GM12878 (cell line): Measurements from ENCODE around the gene CYP3A7. TPM values are rescaled to one million over a fixed set of nuclear protein-coding genes. Genes with fewer than 3 reads are reported as not detected.

Experiments used
- ATAC-seq: fragments of 200-7000 bp; cut with Tn5 transposase; 3 replicates; pipeline ENCODE4 v1.9.1; 2020; ENCODE audit warnings: mild to moderate bottlenecking, moderate library complexity
- BruUV-seq: library from RNA; stranded (reverse); fragments of 400-500 nt; replicated peaks from 2 replicates; lab custom pipeline; 2021; lab: Mats Ljungman, UMichigan
- CTCF ChIA-PET: fragments of 300-600 bp; sonication (Branson Sonifier 250); formaldehyde crosslinking; extraction: SDS; loops from one replicate; lab custom pipeline; 2021; ENCODE audit warnings: inconsistent platforms; lab: Yijun Ruan, JAX
- POLR2A ChIA-PET: fragments of 350-600 bp; formaldehyde crosslinking; extraction: SDS; loops from one replicate; lab custom pipeline; 2021; ENCODE audit warnings: inconsistent platforms; lab: Charles Lee
- RAD21 ChIA-PET: fragments of 300-600 bp; sonication (Branson Sonifier 250); formaldehyde crosslinking; loops from one replicate; lab custom pipeline; 2023; ENCODE audit warnings: antibody characterized with exemption; ENCODE audit not compliant: unreplicated experiment; lab: Charles Lee
- SMC1A ChIA-PET: fragments of 300-600 bp; sonication (Branson Sonifier 250); formaldehyde crosslinking; loops from one replicate; lab custom pipeline; 2023; ENCODE audit not compliant: unreplicated experiment, uncharacterized antibody; lab: Charles Lee
- DNase-seq: peaks from one replicate; pipeline ENCODE4 v3.0.0-alpha.2; 2011; ENCODE audit warnings: low read depth, low spot score
- FAIRE-seq: peaks from 3 replicates; lab custom pipeline; 2011; peaks lifted over from hg19 to GRCh38; lab: Jason Lieb, UNC
- H2AFZ ChIP-seq: 2 replicates; pipeline ENCODE4 v1.6.0; 2011; ENCODE audit warnings: low read depth, low read length, control low read depth; ENCODE audit not compliant: control insufficient read depth
- H3K27ac ChIP-seq: 2 replicates; pipeline ENCODE4 v1.5.1; 2011; ENCODE audit warnings: control low read depth; ENCODE audit not compliant: control insufficient read depth, insufficient read depth
- H3K27me3 ChIP-seq, 2 experiments: replicated peaks in 1 of 2; 2 replicates each; pipeline versions ENCODE4 v1.6.0 to v1.6.1; 2011; ENCODE audit warnings: low read length in 1 of 2; ENCODE audit not compliant: control insufficient read depth in 2 of 2, insufficient read depth in 2 of 2
- H3K36me3 ChIP-seq, 2 experiments: 2 replicates each; pipeline ENCODE4 v1.5.1; 2011; ENCODE audit warnings: low read length in 1 of 2; ENCODE audit not compliant: control insufficient read depth in 2 of 2, insufficient read depth in 2 of 2
- H3K4me1 ChIP-seq: 2 replicates; pipeline ENCODE4 v1.6.1; 2011; ENCODE audit warnings: mild to moderate bottlenecking, low read length, moderate library complexity, mixed read lengths; ENCODE audit not compliant: control insufficient read depth, insufficient read depth
- H3K4me2 ChIP-seq: 2 replicates; pipeline ENCODE4 v1.6.0; 2011; ENCODE audit warnings: control low read depth; ENCODE audit not compliant: control insufficient read depth, insufficient read depth
- H3K4me3 ChIP-seq: fragments of 200-600 bp; sonication (generic); 2 replicates; pipeline ENCODE4 v1.5.1; 2016
- H3K79me2 ChIP-seq: 2 replicates; pipeline ENCODE4 v1.6.0; 2011; ENCODE audit warnings: low read length; ENCODE audit not compliant: control insufficient read depth, insufficient read depth
- H3K9ac ChIP-seq: 2 replicates; pipeline ENCODE4 v1.8.0; 2011; ENCODE audit warnings: low read length, control low read depth, mixed read lengths; ENCODE audit not compliant: control insufficient read depth, insufficient read depth
- H3K9me3 ChIP-seq: replicated peaks from 3 replicates; pipeline ENCODE4 v1.5.1; 2011; ENCODE audit warnings: mild to moderate bottlenecking, low read length; ENCODE audit not compliant: control insufficient read depth, insufficient read depth
- H4K20me1 ChIP-seq: 2 replicates; pipeline ENCODE4 v1.6.0; 2011; ENCODE audit not compliant: control insufficient read depth, insufficient read depth
- ATF7 ChIP-seq: fragments of 450-650 bp; IDR thresholded peaks from 2 replicates; pipeline ENCODE4 v1.6.1; 2016; ENCODE audit warnings: low read depth, mild to moderate bottlenecking
- CEBPZ ChIP-seq: fragments of 150-350 bp; IDR thresholded peaks from 2 replicates; pipeline ENCODE4 v1.6.1; 2016; ENCODE audit warnings: low read depth, low read length
- GABPA ChIP-seq: IDR thresholded peaks from 2 replicates; pipeline ENCODE4 v1.6.1; 2014; ENCODE audit warnings: antibody characterized with exemption, low read depth, mild to moderate bottlenecking, inconsistent platforms
- NRF1 ChIP-seq: conservative IDR thresholded peaks from 2 replicates; pipeline ENCODE4 v1.6.1; 2011; ENCODE audit warnings: mild to moderate bottlenecking, low read depth, low read length, improper control_type of control experiment
- PML ChIP-seq: IDR thresholded peaks from 2 replicates; pipeline ENCODE4 v1.6.1; 2012; ENCODE audit warnings: low read length, inconsistent platforms
- ZBTB11 ChIP-seq: fragments of 450-650 bp; formaldehyde crosslinking; IDR thresholded peaks from 2 replicates; pipeline ENCODE4 v1.5.0; 2022; ENCODE audit warnings: mild to moderate bottlenecking, missing genetic modification characterization
- ZNF207 ChIP-seq: fragments of 450-650 bp; IDR thresholded peaks from 2 replicates; pipeline ENCODE4 v1.6.1; 2014; ENCODE audit warnings: antibody characterized with exemption, mild to moderate bottlenecking, borderline replicate concordance
- WGBS: methylation state at CpG from one replicate; pipeline ENCODE4 v1.1.6; 2016; ENCODE audit warnings: low lambda C conversion rate; ENCODE audit not compliant: insufficient replicate concordance, insufficient coverage; ENCODE audit errors: missing lambda C conversion rate; 5-methylcytosine and 5-hydroxymethylcytosine counted together
- in situ Hi-C: fragments of 300-500 bp; cut with MboI; formaldehyde crosslinking; loops from 9 replicates; pipeline ENCODE4 v1.14.3; 2018; ENCODE audit warnings: mixed read lengths
- intact Hi-C: fragments of 100-400 bp; cut with micrococcal nuclease; formaldehyde crosslinking; loops from one replicate; pipeline ENCODE4 v1.14.2; 2022; ENCODE audit not compliant: unreplicated experiment
- polyA plus RNA-seq, 11 experiments: library from polyadenylated mRNA; depleted of rRNA in 4 of 11; unstranded in 6 of 11; stranded (reverse) in 5 of 11; fragments of >200 nt; fragmentation: Nextera tagmentation in 4 of 11; fragmentation: Illumina TruSeq in 1 of 11; extraction: Ambion mirVana in 4 of 11; extraction: Trizol in 1 of 11; gene quantifications; 1 replicate in 1 of 11; 2 replicates in 10 of 11; pipeline versions ENCODE4 v1.2.1 to v1.2.3, GENCODE V29; 2011 to 2016; ENCODE audit warnings: inconsistent platforms in 2 of 11, missing spikeins in 2 of 11, low read depth in 1 of 11
- total RNA-seq, 4 experiments: library from RNA; depleted of rRNA in 3 of 4; stranded (reverse); fragments of >200 nt in 3 of 4; fragmentation: Illumina TruSeq in 1 of 4; extraction: Trizol in 1 of 4; gene quantifications; 2 replicates each; pipeline versions ENCODE4 v1.2.1 to v1.2.3, GENCODE V29; 2013 to 2021
- TF ChIP-seq, protein P1 (sequence below): fragments of 450-650 bp; IDR thresholded peaks from 2 replicates; pipeline ENCODE4 v1.6.1; 2018; ENCODE audit warnings: borderline replicate concordance, mild to moderate bottlenecking; ENCODE audit not compliant: partially characterized antibody

The CYP3A7 gene
- total and polyA plus RNA-seq, 10 of the 15 experiments (the other 5 are each of a cell fraction or from before 2014, with no cell fraction given) = 0.05 to 0.11 (median 0.06) TPM; not detected in 7

DNA sequence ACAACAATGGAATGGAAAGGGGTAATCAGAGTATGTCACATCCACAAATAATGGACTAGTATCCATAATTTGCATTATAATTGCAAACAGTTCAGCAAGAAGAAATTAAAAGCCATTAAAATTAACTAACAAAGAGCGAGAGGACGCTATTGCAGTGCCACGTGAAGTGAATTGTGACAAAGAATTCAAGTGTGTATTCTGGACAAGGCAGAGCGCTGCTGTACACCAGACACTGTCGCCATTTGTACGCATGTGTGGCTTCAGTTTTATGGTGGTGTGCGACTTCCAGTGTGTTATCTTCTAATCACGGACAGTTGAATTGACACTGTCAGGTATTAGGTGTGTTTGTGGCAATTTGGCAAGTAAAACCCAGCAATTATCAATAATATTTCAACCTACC lies 66.5 kb downstream of the CYP3A7 start (continued):
- no peak for TF ChIP-seq CEBPZ
- TF ChIP-seq PML = no peak
- TF ChIP-seq, protein P1, sequence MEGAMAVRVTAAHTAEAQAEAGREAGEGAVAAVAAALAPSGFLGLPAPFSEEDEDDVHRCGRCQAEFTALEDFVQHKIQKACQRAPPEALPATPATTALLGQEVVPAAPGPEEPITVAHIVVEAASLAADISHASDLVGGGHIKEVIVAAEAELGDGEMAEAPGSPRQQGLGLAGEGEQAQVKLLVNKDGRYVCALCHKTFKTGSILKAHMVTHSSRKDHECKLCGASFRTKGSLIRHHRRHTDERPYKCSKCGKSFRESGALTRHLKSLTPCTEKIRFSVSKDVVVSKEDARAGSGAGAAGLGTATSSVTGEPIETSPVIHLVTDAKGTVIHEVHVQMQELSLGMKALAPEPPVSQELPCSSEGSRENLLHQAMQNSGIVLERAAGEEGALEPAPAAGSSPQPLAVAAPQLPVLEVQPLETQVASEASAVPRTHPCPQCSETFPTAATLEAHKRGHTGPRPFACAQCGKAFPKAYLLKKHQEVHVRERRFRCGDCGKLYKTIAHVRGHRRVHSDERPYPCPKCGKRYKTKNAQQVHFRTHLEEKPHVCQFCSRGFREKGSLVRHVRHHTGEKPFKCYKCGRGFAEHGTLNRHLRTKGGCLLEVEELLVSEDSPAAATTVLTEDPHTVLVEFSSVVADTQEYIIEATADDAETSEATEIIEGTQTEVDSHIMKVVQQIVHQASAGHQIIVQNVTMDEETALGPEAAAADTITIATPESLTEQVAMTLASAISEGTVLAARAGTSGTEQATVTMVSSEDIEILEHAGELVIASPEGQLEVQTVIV = no peak
- TF ChIP-seq ATF7 = no peak
- TF ChIP-seq NRF1 = no peak
- no peak for TF ChIP-seq ZNF207
- TF ChIP-seq GABPA = no peak

DNA sequence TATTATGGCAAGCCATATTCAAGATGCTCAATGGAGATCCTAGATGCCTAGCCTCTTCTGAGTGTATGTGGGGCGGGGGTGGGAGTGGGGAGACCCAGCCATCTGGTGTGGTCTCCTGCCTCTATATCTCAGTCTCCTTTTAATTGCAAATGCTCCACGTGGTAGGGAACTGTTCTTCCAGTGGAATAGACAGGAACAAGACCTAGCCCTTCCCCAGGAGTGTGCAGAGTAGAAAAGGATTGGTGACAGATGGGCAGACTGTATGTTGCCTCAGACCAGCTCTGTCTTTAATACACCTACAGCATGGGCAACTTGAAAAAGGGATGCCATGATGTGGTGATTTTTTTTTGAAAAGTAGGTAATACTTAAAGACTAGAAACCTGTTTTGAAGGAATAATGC lies 67.8 kb downstream of the CYP3A7 start:
- ChIA-PET CTCF (no interaction called here), SMC1A (no interaction called here), POLR2A (no interaction called here), RAD21 (no interaction called here)
- Histone ChIP-seq H3K27me3 (no peaks in the 10 kb centered on the region), H4K20me1 (no peaks in the 10 kb centered on the region), H3K27ac (no peak overlapping the region), H3K4me2 (no peak overlapping the region), H3K4me3 (no peak overlapping the region), H2AFZ (no peak overlapping the region), H3K36me3 (no peaks in the 10 kb centered on the region), H3K9me3 (no peaks in the 10 kb centered on the region), H3K79me2 (no peaks in the 10 kb centered on the region), H3K4me1 (no peaks in the 10 kb centered on the region), H3K9ac (no peak overlapping the region)
- intact Hi-C loops (no loop called here), in situ Hi-C loops (no loop called here)
- no peak for ATAC-seq
- no TSS peak for BruUV-seq
- FAIRE-seq = no peak
- DNase-seq = no peak
- WGBS = 43% methylated on average over 2 of the region's 2 CpGs
- TF ChIP-seq ZBTB11 (CRISPR knock-in tag) = no peak
- TF ChIP-seq, all 136 proteins: peak for 0
